Measurements from ENCODE around the gene MRPS26.
"Not testable (repeated sequence)": the region's sequence is repeated elsewhere in the genome, so short reads cannot be mapped to it uniquely, and the experiment has no call there.

MRPS26 gene

GRCh38 chr20:3043322-3043721, 2.5 kb upstream of the MRPS26 start, which contains the start of gene GNRH2:
Gene GNRH2 (plus strand): TSS chr20:3043622. CDS start chr20:3044415, 793 bp downstream.
- no peak for DNase-seq

DNA sequence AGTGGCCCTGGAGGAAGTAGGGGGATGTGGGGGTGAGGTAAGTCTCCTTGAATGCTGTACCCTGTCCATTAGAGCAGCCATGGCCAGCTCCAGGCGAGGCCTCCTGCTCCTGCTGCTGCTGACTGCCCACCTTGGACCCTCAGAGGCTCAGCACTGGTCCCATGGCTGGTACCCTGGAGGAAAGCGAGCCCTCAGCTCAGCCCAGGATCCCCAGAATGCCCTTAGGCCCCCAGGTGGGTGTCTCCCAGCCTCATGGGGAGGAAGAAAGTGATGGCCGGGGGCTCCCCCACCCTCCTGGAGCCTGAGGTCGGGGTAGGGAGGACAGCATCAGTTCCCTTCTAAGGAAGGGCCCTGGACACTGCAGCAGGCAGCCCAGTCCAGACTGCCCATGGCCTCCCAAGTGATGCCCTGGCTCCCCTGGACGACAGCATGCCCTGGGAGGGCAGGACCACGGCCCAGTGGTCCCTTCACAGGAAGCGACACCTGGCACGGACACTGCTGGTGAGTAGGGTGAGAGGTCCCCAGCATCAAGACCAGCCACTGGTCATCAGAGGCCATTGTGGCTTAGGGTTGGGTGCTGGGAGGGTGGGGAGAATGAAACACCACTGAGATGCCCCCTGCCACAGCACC, 1.4 kb upstream of the MRPS26 start:
- no peak for DNase-seq

DNA sequence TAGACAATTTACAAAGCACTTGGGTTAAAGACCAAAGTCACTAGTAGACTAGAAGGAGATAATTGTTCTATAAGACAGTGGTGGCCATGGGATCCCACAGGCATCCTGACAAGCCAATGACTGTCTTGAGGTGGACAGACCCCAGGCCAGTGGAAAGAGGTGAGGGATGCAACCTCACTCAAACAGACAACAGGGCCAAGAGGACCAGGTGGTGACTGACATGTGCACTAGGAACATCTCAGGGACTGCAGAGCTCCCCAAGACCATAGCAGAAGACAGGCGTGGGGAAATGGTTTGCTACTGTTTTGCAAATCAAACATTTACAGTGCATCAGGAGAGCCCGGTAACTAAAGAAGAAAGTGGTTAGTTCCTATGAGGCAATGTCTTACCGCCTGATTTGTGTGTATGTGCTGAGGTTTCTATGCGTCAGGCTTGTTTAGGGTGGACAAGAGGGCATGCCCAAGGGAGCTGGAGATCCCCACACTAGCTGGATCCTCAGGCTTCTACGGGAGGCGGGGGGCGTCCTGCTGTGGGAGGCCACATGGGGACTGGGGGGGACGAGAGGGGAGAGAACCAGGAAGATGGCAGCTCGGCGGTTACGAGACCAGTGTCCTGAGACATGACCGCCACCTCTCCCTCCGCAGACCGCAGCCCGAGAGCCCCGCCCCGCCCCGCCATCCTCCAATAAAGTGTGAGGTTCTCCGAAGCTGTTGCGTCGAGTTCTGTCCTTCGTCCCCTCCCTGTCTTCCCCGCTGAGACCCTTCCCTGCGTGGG, 623 bp upstream of the MRPS26 start:
- DNase-seq: peak; percentile 86

- DNase-seq: no peak
Measured at GRCh38 chr20:3046677-3047462, 1.0 kb downstream of the MRPS26 start.

- DNase-seq: peak; percentile 39
Measured at GRCh38 chr20:3047486-3048419, 1.9 kb downstream of the MRPS26 start.

GRCh38 chr20:3051385-3052019, 5.7 kb downstream of the MRPS26 start:
- DNase-seq: no peak

GRCh38 chr20:3059489-3059888, 13.6 kb downstream of the MRPS26 start:
- no peak for DNase-seq

DNA sequence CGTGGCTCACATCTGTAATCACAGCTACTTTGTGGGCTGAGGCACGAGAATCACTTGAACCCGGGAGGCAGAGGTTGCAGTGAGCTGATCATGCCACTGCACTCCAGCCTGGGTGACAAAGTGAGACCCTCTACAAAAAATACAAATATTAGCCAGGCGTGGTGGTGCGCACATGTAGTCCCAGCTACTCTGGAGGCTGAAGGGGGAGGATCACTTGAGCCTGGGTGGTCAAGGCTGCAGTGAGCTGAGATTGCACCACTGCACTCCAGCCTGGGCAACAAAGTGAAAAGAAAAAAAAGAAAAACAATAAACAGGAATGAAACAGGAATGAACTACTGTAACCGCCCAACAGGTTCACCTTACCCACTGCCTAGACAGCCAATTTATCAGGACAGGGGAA, 18.3 kb downstream of the MRPS26 start:
- not testable (repeated sequence) for DNase-seq

GRCh38 chr20:3067139-3068014, 21.5 kb downstream of the MRPS26 start:
- DNase-seq: no peak

GRCh38 chr20:3068075-3068474, 22.2 kb downstream of the MRPS26 start:
- DNase-seq: no peak

DNA sequence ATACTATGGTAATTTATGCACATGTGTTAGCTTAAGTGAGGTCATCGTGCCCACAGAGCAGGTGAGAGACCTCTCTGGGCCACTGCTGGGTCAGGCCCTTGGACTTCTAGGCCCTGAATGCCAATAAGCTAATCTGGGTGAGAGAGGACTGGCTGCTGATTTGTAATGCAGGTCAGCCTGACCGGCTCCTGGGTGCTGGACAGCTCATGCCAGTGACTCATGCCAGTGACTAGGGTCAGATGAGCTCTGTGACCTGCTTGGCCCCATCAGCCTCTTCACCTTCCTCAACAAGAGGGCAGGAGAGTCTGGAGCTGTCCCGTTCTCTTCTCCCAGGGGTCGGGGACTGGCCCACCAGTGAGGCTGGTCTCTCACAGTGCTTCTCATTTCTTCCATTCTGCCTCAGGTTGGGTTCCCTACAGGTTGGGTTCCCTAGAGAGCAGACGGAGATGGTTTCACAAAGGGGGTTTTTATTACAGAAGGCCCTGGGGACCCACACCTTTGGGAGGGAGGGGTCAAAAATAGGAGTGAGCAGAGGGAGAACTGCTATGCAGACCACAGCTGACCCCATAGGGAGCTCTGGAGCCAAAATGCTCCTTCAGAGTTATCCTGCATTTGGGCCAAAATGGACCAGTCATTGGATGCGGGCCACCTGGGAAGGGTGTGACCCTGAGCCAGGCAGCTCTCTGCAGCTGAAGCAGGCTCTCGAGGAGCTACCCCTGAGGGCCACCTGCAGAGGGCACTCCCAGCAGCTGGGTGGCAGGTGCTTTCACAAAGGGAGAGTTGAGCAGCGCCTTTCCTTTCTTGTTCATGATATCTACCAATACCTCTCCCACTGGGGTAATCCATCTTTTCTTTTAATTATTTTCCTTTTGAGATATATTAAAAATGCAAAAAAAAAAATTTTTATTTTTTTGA, 23.4 kb downstream of the MRPS26 start:
- DNase-seq: peak; percentile 64

- DNase-seq: peak; percentile 59
Measured at GRCh38 chr20:3070725-3071124, 24.9 kb downstream of the MRPS26 start.

GRCh38 chr20:3071266-3071609, 25.4 kb downstream of the MRPS26 start:
- no peak for DNase-seq

DNA sequence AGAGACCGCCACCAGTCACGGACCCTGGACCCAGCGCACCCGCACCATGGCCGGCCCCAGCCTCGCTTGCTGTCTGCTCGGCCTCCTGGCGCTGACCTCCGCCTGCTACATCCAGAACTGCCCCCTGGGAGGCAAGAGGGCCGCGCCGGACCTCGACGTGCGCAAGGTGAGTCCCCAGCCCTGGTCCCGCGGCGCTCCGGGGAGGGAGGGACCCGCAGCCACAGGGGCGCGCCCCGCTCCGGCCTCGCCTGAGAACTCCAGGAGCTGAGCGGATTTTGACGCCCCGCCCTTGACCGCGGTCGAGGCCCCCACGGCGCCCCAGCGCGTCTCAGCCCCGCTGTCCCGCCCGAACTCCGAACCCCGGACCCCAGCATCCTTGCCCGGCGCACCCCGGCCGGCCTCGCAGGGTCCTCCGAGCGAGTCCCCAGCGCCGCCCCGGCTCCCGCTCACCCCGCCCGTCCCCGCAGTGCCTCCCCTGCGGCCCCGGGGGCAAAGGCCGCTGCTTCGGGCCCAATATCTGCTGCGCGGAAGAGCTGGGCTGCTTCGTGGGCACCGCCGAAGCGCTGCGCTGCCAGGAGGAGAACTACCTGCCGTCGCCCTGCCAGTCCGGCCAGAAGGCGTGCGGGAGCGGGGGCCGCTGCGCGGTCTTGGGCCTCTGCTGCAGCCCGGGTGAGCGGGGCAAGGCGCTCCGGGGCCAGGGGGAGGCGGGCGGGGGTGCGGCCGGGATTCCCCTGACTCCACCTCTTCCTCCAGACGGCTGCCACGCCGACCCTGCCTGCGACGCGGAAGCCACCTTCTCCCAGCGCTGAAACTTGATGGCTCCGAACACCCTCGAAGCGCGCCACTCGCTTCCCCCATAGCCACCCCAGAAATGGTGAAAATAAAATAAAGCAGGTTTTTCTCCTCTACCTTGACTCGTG, 26.0 kb downstream of the MRPS26 start, which contains the start of gene OXT:
OXT (plus strand) TSS at position 11 of the 920 bp plus-strand sequence; CDS start at position 47, 36 bp downstream.
- peak; percentile 50 for DNase-seq

DNA sequence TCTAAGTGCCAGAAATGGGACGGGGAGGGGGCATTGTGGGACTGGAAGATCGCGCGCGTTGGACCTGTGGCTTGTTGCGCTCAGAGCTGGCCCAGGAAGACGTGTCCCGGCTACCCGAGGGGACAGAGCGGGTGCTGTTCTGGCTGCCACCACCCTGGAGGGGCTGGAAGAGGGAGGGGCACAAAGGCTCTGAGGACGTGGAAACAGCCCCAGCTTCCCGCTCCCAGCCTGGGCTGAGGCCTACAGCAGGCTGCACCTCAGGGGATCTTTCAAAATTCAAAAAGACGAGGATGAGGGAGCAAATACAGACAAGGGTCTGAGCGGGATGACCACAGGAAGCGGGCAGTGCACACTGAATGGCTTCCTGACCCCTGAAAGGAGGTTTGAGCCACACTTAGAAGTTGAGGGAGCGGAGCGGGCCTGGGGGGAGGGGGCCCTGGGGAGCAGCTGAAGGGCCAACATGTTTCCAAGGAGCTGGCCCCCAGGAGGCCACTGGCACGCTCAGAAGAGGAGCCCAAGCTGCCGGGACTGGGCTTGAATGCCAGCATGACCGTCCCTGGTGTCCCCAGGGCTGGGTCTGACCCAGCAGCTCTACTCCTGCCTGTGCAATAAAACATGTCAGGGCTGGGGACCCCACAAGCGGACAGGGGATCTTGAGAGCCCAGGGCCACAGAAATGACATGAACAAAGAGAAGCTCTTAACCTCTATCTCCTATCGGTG, 26.8 kb downstream of the MRPS26 start:
- no peak for DNase-seq

DNA sequence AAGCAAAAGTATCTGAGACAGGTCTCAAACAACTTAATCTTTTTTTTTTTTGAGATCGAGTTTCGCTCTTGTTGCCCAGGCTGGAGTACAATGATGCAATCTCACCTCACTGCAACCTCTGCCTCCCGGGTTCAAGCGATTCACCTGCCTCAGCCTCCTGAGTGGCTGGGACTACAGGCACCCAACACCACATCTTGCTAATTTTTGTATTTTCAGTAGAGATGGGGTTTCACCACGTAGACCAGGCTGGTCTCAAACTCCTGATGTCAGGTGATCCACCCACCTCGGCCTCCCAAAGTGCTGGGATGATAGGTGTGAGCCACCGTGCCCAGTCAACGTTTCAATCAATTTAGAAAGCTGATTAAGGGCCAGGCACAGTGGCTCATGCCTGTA, 27.4 kb downstream of the MRPS26 start:
- not testable (repeated sequence) for DNase-seq

- no peak for DNase-seq
Measured at GRCh38 chr20:3074812-3075211, 29.0 kb downstream of the MRPS26 start.

DNA sequence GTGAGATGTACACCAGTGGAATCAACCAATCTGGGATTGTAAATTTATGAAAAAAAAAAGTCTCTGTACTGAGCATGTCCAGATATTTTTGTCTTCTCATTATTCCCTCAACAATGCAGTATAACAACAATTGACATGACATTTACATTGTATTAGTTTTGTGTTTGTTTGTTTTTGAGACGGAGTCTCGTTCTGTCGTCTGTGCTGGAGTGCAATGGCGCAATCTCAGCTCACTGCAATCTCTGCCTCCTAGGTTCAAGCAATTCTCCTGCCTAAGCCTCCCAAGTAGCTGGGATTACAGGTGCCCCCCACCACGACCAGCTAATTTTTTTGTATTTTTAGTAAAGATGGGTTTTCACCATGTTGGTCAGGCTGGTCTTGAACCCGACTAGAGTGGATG, 29.5 kb downstream of the MRPS26 start:
- not testable (repeated sequence) for DNase-seq
